ENCODE measurements around the gene ZNF496.

DNA sequence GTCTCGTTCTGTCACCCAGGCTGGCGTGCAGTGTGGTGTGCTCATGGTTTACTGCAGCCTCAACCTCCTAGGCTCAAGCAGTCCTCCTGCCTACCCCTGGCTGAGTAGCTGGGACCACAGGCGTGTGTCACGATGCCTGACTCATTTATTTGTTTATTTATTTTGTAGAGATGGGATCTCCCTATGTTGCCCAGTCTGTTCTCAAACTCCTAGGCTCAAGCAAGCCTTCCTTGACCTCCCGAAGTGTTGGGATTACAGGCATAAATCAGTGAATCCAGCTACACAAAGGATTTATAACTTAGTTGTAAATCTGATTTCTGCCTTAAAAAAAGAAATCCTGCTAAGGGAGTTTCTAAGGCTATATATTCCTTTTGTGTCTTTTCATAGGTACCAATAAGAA lies 30.5 kb upstream of the ZNF496 start:
- TF ChIP-seq, protein P1, sequence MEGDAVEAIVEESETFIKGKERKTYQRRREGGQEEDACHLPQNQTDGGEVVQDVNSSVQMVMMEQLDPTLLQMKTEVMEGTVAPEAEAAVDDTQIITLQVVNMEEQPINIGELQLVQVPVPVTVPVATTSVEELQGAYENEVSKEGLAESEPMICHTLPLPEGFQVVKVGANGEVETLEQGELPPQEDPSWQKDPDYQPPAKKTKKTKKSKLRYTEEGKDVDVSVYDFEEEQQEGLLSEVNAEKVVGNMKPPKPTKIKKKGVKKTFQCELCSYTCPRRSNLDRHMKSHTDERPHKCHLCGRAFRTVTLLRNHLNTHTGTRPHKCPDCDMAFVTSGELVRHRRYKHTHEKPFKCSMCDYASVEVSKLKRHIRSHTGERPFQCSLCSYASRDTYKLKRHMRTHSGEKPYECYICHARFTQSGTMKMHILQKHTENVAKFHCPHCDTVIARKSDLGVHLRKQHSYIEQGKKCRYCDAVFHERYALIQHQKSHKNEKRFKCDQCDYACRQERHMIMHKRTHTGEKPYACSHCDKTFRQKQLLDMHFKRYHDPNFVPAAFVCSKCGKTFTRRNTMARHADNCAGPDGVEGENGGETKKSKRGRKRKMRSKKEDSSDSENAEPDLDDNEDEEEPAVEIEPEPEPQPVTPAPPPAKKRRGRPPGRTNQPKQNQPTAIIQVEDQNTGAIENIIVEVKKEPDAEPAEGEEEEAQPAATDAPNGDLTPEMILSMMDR (IDR thresholded peaks at IDR 0.05; ENCODE audit: low read depth, low read length, poor library complexity, severe bottlenecking) = no peak
- TF ChIP-seq EZH2phosphoT487 (IDR thresholded peaks at IDR 0.05; ENCODE audit: borderline replicate concordance, low read length) = no peak

All from DOHH2 (cell line).